GM23248 (cell line): ENCODE results near the gene CCBE1. TPM values are rescaled to one million over a fixed set of nuclear protein-coding genes. Genes with fewer than 3 reads are reported as not detected.

Experiments used
- DNase-seq: peaks from one replicate; pipeline ENCODE4 v3.0.0-alpha.2; 2015
- H2AFZ ChIP-seq: fragments of 200-600 bp; sonication (generic); 2 replicates; pipeline ENCODE4 v1.6.1; 2016; ENCODE audit warnings: antibody characterized with exemption
- H3F3A ChIP-seq: fragments of 200-600 bp; sonication (generic); 2 replicates; pipeline ENCODE4 v1.6.1; 2016; ENCODE audit warnings: mild to moderate bottlenecking, antibody characterized with exemption, mixed run types; ENCODE audit not compliant: insufficient read depth
- H3K27ac ChIP-seq: fragments of 200-600 bp; sonication (generic); 2 replicates; pipeline ENCODE4 v1.5.1; 2016; ENCODE audit warnings: mild to moderate bottlenecking
- H3K27me3 ChIP-seq: fragments of 200-600 bp; sonication (generic); replicated peaks from 2 replicates; pipeline ENCODE4 v1.6.1; 2016; ENCODE audit warnings: mild to moderate bottlenecking; ENCODE audit not compliant: insufficient read depth
- H3K36me3 ChIP-seq: fragments of 200-600 bp; sonication (generic); 2 replicates; pipeline ENCODE4 v1.6.1; 2016; ENCODE audit warnings: low read depth, mild to moderate bottlenecking
- H3K4me1 ChIP-seq: fragments of 200-600 bp; sonication (generic); 2 replicates; pipeline ENCODE4 v1.6.1; 2016; ENCODE audit warnings: mild to moderate bottlenecking; ENCODE audit not compliant: insufficient read depth
- H3K4me2 ChIP-seq: fragments of 200-600 bp; sonication (generic); one replicate; pipeline ENCODE4 v1.6.1; 2016; ENCODE audit warnings: mild to moderate bottlenecking; ENCODE audit not compliant: unreplicated experiment
- H3K4me3 ChIP-seq: fragments of 200-600 bp; sonication (generic); 2 replicates; pipeline ENCODE4 v1.5.1; 2016; ENCODE audit warnings: mild to moderate bottlenecking
- H3K79me2 ChIP-seq: fragments of 200-600 bp; sonication (generic); 2 replicates; pipeline ENCODE4 v1.6.1; 2016; ENCODE audit warnings: mild to moderate bottlenecking; ENCODE audit not compliant: insufficient read depth
- H3K9ac ChIP-seq: fragments of 200-600 bp; sonication (generic); 2 replicates; pipeline ENCODE4 v1.6.1; 2016; ENCODE audit warnings: mild to moderate bottlenecking
- H3K9me2 ChIP-seq: fragments of 200-600 bp; sonication (generic); 2 replicates; pipeline ENCODE4 v1.6.1; 2016; ENCODE audit warnings: mixed run types, mild to moderate bottlenecking, moderate library complexity; ENCODE audit not compliant: insufficient read depth
- H3K9me3 ChIP-seq: fragments of 200-600 bp; sonication (generic); one replicate; pipeline ENCODE4 v1.6.1; 2017; ENCODE audit warnings: low read depth
- H4K20me1 ChIP-seq: fragments of 200-600 bp; sonication (generic); 2 replicates; pipeline ENCODE4 v1.6.0; 2016; ENCODE audit not compliant: insufficient read depth
- EZH2 ChIP-seq: fragments of 200-600 bp; sonication (generic); IDR thresholded peaks from 2 replicates; pipeline ENCODE4 v1.6.1; 2018; ENCODE audit warnings: antibody characterized with exemption, mild to moderate bottlenecking; ENCODE audit not compliant: insufficient read depth, poor library complexity, severe bottlenecking
- EZH2phosphoT487 ChIP-seq: fragments of 200-600 bp; sonication (generic); IDR thresholded peaks from 2 replicates; pipeline ENCODE4 v1.6.1; 2018; ENCODE audit warnings: antibody characterized with exemption, moderate library complexity, mild to moderate bottlenecking, low read depth; ENCODE audit not compliant: insufficient read depth
- WGBS, 2 experiments: methylation state at CpG; one replicate each; pipeline ENCODE4 v1.1.6; 2015 to 2017; ENCODE audit warnings: low lambda C conversion rate in 2 of 2, low coverage in 1 of 2; ENCODE audit errors: missing lambda C conversion rate in 2 of 2; 5-methylcytosine and 5-hydroxymethylcytosine counted together
- in situ Hi-C: fragments of 300-500 bp; cut with MboI; formaldehyde crosslinking; loops from 2 replicates; pipeline ENCODE4 v1.15.0; 2020
- polyA plus RNA-seq: library from polyadenylated mRNA; unstranded; fragments of >200 nt; fragmentation: Nextera tagmentation; extraction: Ambion mirVana; gene quantifications from 2 replicates; pipeline ENCODE4 v1.2.1, GENCODE V29; 2016
- total RNA-seq: library from RNA; depleted of rRNA; stranded (reverse); fragments of >200 nt; shearing (Covaris generic); gene quantifications from 2 replicates; pipeline ENCODE4 v1.2.3, GENCODE V29; 2014

The CCBE1 gene
- total and polyA plus RNA-seq, 2 experiments from 2014 or later = 16.6 to 33.6 TPM

DNA sequence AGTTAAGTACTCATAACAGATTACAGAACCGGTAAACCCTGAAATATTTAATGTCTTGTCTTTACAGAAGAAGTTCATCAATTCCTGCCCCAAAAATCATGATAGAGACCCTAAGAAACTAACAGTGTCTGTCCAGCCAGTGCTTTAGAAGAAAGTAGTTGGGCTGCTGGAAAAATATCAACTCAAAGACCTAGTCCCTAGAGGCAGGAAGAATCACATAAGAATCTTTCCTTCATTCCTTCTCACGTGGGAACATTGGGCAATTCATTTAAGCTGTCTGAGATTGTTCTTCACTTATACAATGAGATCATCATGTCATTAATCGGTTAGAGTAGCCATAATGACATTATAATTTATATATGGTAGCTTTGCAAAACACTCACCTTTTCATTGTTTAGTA lies 156.4 kb downstream of the CCBE1 start:
- no peaks in the 10 kb centered on the region for H3K36me3 ChIP-seq
- H3K4me2 ChIP-seq = no peak overlapping the region
- H3K4me1 ChIP-seq = peaks cover 7% of the 10 kb centered on the region; the same call in 1 of the 2 replicates
- 35 to 39% methylated on average over 3 of the region's 3 CpGs for WGBS, 2 experiments
- H3K27ac ChIP-seq = no peak overlapping the region
- peaks cover 3% of the 10 kb centered on the region for H3F3A ChIP-seq
- DNase-seq = peak; percentile 56
- no peak overlapping the region for H3K9ac ChIP-seq
- H3K27me3 ChIP-seq = no peaks in the 10 kb centered on the region
- H4K20me1 ChIP-seq = peaks cover 4% of the 10 kb centered on the region; the same call in 1 of the 2 replicates
- TF ChIP-seq EZH2phosphoT487 (no peak), EZH2 (no peak)
- no peaks in the 10 kb centered on the region for H3K9me2 ChIP-seq
- H3K4me3 ChIP-seq = no peak overlapping the region
- in situ Hi-C loops = no loop called here
- no peaks in the 10 kb centered on the region for H3K79me2 ChIP-seq
- no peak overlapping the region for H2AFZ ChIP-seq
- no peaks in the 10 kb centered on the region for H3K9me3 ChIP-seq

DNA sequence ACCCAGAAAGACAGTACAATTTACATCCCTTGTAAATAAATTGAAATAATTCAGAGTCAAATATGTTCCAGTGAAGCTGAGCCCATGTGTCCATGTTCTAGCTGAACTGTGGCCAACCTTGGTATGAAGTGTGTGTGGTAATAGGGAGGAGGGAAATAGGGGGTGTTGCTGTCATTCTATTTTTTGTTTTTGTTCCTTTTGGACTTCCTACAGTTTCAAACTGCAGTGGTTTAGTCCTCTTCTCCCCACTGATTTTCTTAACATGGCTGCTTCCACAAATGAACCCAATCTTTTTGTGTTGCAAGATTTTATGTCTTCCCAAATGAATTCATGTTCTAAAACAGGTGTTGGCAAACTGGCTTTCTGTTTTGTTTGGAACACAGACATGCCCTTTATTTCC lies 156.9 kb downstream of the CCBE1 start:
- H3K4me1 ChIP-seq = peaks cover 10% of the 10 kb centered on the region; the same call in 1 of the 2 replicates
- H4K20me1 ChIP-seq = peaks cover 4% of the 10 kb centered on the region; the same call in 1 of the 2 replicates
- H2AFZ ChIP-seq = no peak overlapping the region
- H3K9ac ChIP-seq = no peak overlapping the region
- DNase-seq = no peak
- TF ChIP-seq EZH2phosphoT487 (no peak), EZH2 (no peak)
- H3K27ac ChIP-seq = no peak overlapping the region
- in situ Hi-C loops = no loop called here
- H3K27me3 ChIP-seq = no peaks in the 10 kb centered on the region
- H3K36me3 ChIP-seq = no peaks in the 10 kb centered on the region
- H3K9me2 ChIP-seq = no peaks in the 10 kb centered on the region
- no peak overlapping the region for H3K4me2 ChIP-seq
- no peak overlapping the region for H3K4me3 ChIP-seq
- H3K9me3 ChIP-seq = no peaks in the 10 kb centered on the region
- H3F3A ChIP-seq = peaks cover 7% of the 10 kb centered on the region
- no peaks in the 10 kb centered on the region for H3K79me2 ChIP-seq

GRCh38 chr18:59539108-59539507 lies 158.1 kb downstream of the CCBE1 start:
- peaks cover 4% of the 10 kb centered on the region; the same call in 1 of the 2 replicates for H4K20me1 ChIP-seq
- no peaks in the 10 kb centered on the region for H3K9me2 ChIP-seq
- no peak overlapping the region for H3K27ac ChIP-seq
- no peak for DNase-seq
- no peak overlapping the region for H3K4me2 ChIP-seq
- H3K36me3 ChIP-seq = no peaks in the 10 kb centered on the region
- H3F3A ChIP-seq = peaks cover 9% of the 10 kb centered on the region
- WGBS, 2 experiments = 95 to 96% methylated on average over 4 of the region's 4 CpGs
- H3K27me3 ChIP-seq = no peaks in the 10 kb centered on the region
- in situ Hi-C loops = no loop called here
- no peak for TF ChIP-seq EZH2
- no peak for TF ChIP-seq EZH2phosphoT487
- no peak overlapping the region for H3K9ac ChIP-seq
- peaks cover 10% of the 10 kb centered on the region; the same call in 1 of the 2 replicates for H3K4me1 ChIP-seq
- H3K9me3 ChIP-seq = no peaks in the 10 kb centered on the region
- H2AFZ ChIP-seq = no peak overlapping the region
- H3K79me2 ChIP-seq = no peaks in the 10 kb centered on the region
- no peak overlapping the region for H3K4me3 ChIP-seq

GRCh38 chr18:59537579-59537978 lies 159.6 kb downstream of the CCBE1 start:
- H3K4me2 ChIP-seq = no peak overlapping the region
- WGBS, 2 experiments = 93 to 95% methylated on average over 3 of the region's 3 CpGs
- in situ Hi-C loops = no loop called here
- H3K27ac ChIP-seq = no peak overlapping the region
- no peaks in the 10 kb centered on the region for H3K9me2 ChIP-seq
- no peaks in the 10 kb centered on the region for H3K36me3 ChIP-seq
- H3K27me3 ChIP-seq = no peaks in the 10 kb centered on the region
- peaks cover 4% of the 10 kb centered on the region; the same call in 1 of the 2 replicates for H4K20me1 ChIP-seq
- no peak overlapping the region for H3K9ac ChIP-seq
- H3K9me3 ChIP-seq = no peaks in the 10 kb centered on the region
- no peaks in the 10 kb centered on the region for H3K79me2 ChIP-seq
- TF ChIP-seq EZH2 = no peak
- TF ChIP-seq EZH2phosphoT487 = no peak
- peaks cover 9% of the 10 kb centered on the region for H3F3A ChIP-seq
- H3K4me3 ChIP-seq = no peak overlapping the region
- no peak overlapping the region for H2AFZ ChIP-seq
- peaks cover 10% of the 10 kb centered on the region; the same call in 1 of the 2 replicates for H3K4me1 ChIP-seq
- DNase-seq = no peak

DNA sequence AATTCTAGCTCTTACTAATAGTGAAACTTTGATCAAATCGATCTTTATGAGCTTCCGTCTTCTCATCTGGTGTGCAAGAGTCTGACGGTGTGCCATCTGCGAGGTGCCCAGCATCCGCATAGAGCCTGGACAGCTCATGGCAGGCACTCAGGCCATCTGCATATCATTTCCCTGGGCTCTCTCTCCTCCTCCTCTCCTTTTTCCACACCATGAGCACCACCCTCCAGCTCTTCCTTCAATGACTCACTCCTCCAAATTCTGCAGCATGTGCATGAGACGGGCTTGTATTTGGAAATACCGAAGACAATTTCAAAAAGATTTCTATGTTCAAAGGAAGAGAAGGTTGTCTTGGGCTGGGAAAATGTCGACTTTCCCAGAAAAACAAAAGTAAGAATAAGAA lies 161.1 kb downstream of the CCBE1 start:
- Histone ChIP-seq H3K36me3 (no peaks in the 10 kb centered on the region), H3K27me3 (no peaks in the 10 kb centered on the region), H3K27ac (0 out of 2 replicates have a peak overlapping the region, but pooled peaks have one; percentile 1), H3K4me3 (peak overlapping the region; percentile 51), H4K20me1 (peaks cover 4% of the 10 kb centered on the region; the same call in 1 of the 2 replicates), H3K4me1 (peaks cover 10% of the 10 kb centered on the region; the same call in 1 of the 2 replicates), H3K79me2 (no peaks in the 10 kb centered on the region), H2AFZ (no peak overlapping the region), H3K4me2 (peak overlapping the region; percentile 78), H3K9ac (no peak overlapping the region), H3K9me2 (no peaks in the 10 kb centered on the region), H3F3A (peaks cover 9% of the 10 kb centered on the region), H3K9me3 (no peaks in the 10 kb centered on the region)
- WGBS, 2 experiments = 1 to 4% methylated on average over 8 of the region's 8 CpGs
- TF ChIP-seq EZH2phosphoT487 (no peak), EZH2 (no peak)
- in situ Hi-C loops = no loop called here
- peak; percentile 88 for DNase-seq
